Hepatocyte (in vitro differentiated cells): ENCODE results near the gene SDF4.

ENCODE experiments used
- CTCF ChIP-seq: fragments of 200-600 bp; sonication (generic); IDR thresholded peaks from 2 replicates; pipeline ENCODE4 v1.5.1; 2016; ENCODE audit warnings: antibody characterized with exemption, mild to moderate bottlenecking; ENCODE audit not compliant: poor library complexity
- EZH2phosphoT487 ChIP-seq: fragments of 200-600 bp; sonication (generic); IDR thresholded peaks from one replicate; pipeline ENCODE4 v1.6.1; 2018; ENCODE audit warnings: antibody characterized with exemption, mild to moderate bottlenecking, low read depth, moderate library complexity; ENCODE audit not compliant: unreplicated experiment, severe bottlenecking

GRCh38 chr1:1237874-1238701 is 6.3 kb upstream of the SDF4 start:
- TF ChIP-seq CTCF = no peak
- no peak for TF ChIP-seq EZH2phosphoT487
